ENCODE data around the gene KNCN. TPM values are rescaled to one million over a fixed set of nuclear protein-coding genes. Genes with fewer than 3 reads are reported as not detected.

Gene KNCN
- total RNA-seq, 1 experiment from 2014 or later: not detected

Other genes starting within 250 kb of the KNCN start
- gene LRRC41, start 248.0 kb downstream of the KNCN start, total RNA-seq (2014; rRNA removed; shearing (Covaris generic)): 36.9 and 42.8 TPM in 2 replicates
- gene UQCRH, start 247.9 kb downstream of the KNCN start, total RNA-seq (2014; rRNA removed; shearing (Covaris generic)): 653 and 801 TPM in 2 replicates
- gene NSUN4, start 210.8 kb downstream of the KNCN start, total RNA-seq (2014; rRNA removed; shearing (Covaris generic)): 8.7 and 10.2 TPM in 2 replicates
- 1.4 and 2.1 TPM in 2 replicates for gene FAAH, start 157.3 kb downstream of the KNCN start, total RNA-seq (2014; rRNA removed; shearing (Covaris generic))
- gene DMBX1, start 61.8 kb downstream of the KNCN start, total RNA-seq (2014; rRNA removed; shearing (Covaris generic)): 0.03 TPM in 1 of 2 replicates, not detected in the other
- 14.5 and 16.2 TPM in 2 replicates for gene MKNK1, start 52.6 kb upstream of the KNCN start, total RNA-seq (2014; rRNA removed; shearing (Covaris generic))
- gene MOB3C, start 65.2 kb upstream of the KNCN start, total RNA-seq (2014; rRNA removed; shearing (Covaris generic)): 4.6 and 4.8 TPM in 2 replicates
- gene ATPAF1, start 116.7 kb upstream of the KNCN start, total RNA-seq (2014; rRNA removed; shearing (Covaris generic)): 62.9 and 68.8 TPM in 2 replicates
- not detected in 2 replicates for gene TEX38, start 120.2 kb upstream of the KNCN start, total RNA-seq (2014; rRNA removed; shearing (Covaris generic))
- 60.9 and 68.1 TPM in 2 replicates for gene EFCAB14, start 167.5 kb upstream of the KNCN start, total RNA-seq (2014; rRNA removed; shearing (Covaris generic))
- gene CYP4B1, start 247.4 kb upstream of the KNCN start, total RNA-seq (2014; rRNA removed; shearing (Covaris generic)): not detected in 2 replicates